ENCODE results near the gene TVP23C. TPM values are rescaled to one million over a fixed set of nuclear protein-coding genes. Genes with fewer than 3 reads are reported as not detected.

TVP23C gene
- total RNA-seq, 1 donor from 2014 or later = 9.2 TPM

DNA sequence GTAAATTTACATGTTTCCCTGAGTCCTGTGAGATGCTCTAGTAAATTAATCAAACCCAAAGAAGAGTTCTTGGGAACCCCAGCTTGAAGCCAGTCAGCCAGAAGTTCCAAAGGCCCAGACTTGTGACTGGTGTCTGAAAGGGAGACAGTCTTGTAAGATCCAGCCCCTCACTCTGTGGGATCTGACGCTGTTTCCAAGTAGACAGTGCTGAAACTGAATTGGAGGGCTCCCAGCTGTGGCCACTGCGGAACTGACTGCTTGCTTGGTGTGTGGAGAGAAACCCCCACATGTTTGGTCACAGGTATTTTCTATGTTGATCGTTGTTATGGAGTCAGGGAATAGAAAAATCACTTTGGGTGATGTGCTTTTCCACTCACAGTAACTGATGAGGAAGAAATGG lies 90.4 kb downstream of the TVP23C start:
- Mint-ChIP-seq H3K9me3 (peaks cover 2% of the 10 kb centered on the region), H3K4me3 (no peak overlapping the region), H3K36me3 (ENCODE audit: low read depth) (peaks cover 6% of the 10 kb centered on the region), H3K27ac (ENCODE audit: unreplicated experiment) (no peak overlapping the region), H3K4me1 (peaks cover 17% of the 10 kb centered on the region), H3K27me3 (ENCODE audit: low read depth) (no peaks in the 10 kb centered on the region)
- DNase-seq (ENCODE audit: low read depth, low spot score) = no peak
- no peak for TF ChIP-seq CTCF (conservative IDR thresholded peaks at IDR 0.05)

GRCh38 chr17:15470536-15470935 lies 92.7 kb downstream of the TVP23C start:
- H3K4me3 Mint-ChIP-seq = no peak overlapping the region
- no peak for TF ChIP-seq CTCF (conservative IDR thresholded peaks at IDR 0.05)
- H3K27me3 Mint-ChIP-seq (ENCODE audit: low read depth) = no peaks in the 10 kb centered on the region
- H3K36me3 Mint-ChIP-seq (ENCODE audit: low read depth) = peaks cover 3% of the 10 kb centered on the region
- H3K27ac Mint-ChIP-seq (ENCODE audit: unreplicated experiment) = no peak overlapping the region
- H3K9me3 Mint-ChIP-seq = peaks cover 2% of the 10 kb centered on the region
- DNase-seq (ENCODE audit: low read depth, low spot score) = no peak
- H3K4me1 Mint-ChIP-seq = peaks cover 17% of the 10 kb centered on the region

- Mint-ChIP-seq H3K36me3 (ENCODE audit: low read depth) (no peaks in the 10 kb centered on the region), H3K27ac (ENCODE audit: unreplicated experiment) (no peak overlapping the region), H3K9me3 (no peaks in the 10 kb centered on the region), H3K4me1 (peaks cover 14% of the 10 kb centered on the region), H3K4me3 (no peak overlapping the region), H3K27me3 (ENCODE audit: low read depth) (no peaks in the 10 kb centered on the region)
- no peak for DNase-seq (ENCODE audit: low read depth, low spot score)
- no peak for TF ChIP-seq CTCF (conservative IDR thresholded peaks at IDR 0.05)
Observed at GRCh38 chr17:15469260-15469659, 94.0 kb downstream of the TVP23C start.

- Mint-ChIP-seq H3K4me3 (no peak overlapping the region), H3K27me3 (ENCODE audit: low read depth) (no peaks in the 10 kb centered on the region), H3K27ac (ENCODE audit: unreplicated experiment) (no peak overlapping the region), H3K9me3 (no peaks in the 10 kb centered on the region), H3K4me1 (peaks cover 5% of the 10 kb centered on the region), H3K36me3 (ENCODE audit: low read depth) (no peaks in the 10 kb centered on the region)
- DNase-seq (ENCODE audit: low read depth, low spot score) = no peak
- no peak for TF ChIP-seq CTCF (conservative IDR thresholded peaks at IDR 0.05)
Observed at GRCh38 chr17:15468126-15468525, 95.2 kb downstream of the TVP23C start.

- H3K36me3 Mint-ChIP-seq (ENCODE audit: low read depth) = peaks cover 3% of the 10 kb centered on the region
- H3K4me1 Mint-ChIP-seq = no peaks in the 10 kb centered on the region
- TF ChIP-seq CTCF (conservative IDR thresholded peaks at IDR 0.05) = no peak
- H3K27me3 Mint-ChIP-seq (ENCODE audit: low read depth) = no peaks in the 10 kb centered on the region
- no peak for DNase-seq (ENCODE audit: low read depth, low spot score)
- H3K27ac Mint-ChIP-seq (ENCODE audit: unreplicated experiment) = no peak within 1 kb of the TSS
- H3K4me3 Mint-ChIP-seq = no peak within 1 kb of the TSS
- H3K9me3 Mint-ChIP-seq = no peaks in the 10 kb centered on the region
Observed at GRCh38 chr17:15467592-15467991, 95.7 kb downstream of the TVP23C start, which contains the start of gene CDRT4. CDRT4 (minus strand) TSS chr17:15467621; CDS start chr17:15440238, 27,383 bp downstream.

- Mint-ChIP-seq H3K27ac (ENCODE audit: unreplicated experiment) (no peak overlapping the region), H3K9me3 (no peaks in the 10 kb centered on the region), H3K4me1 (no peaks in the 10 kb centered on the region), H3K36me3 (ENCODE audit: low read depth) (peaks cover 3% of the 10 kb centered on the region), H3K4me3 (no peak overlapping the region), H3K27me3 (ENCODE audit: low read depth) (no peaks in the 10 kb centered on the region)
- DNase-seq (ENCODE audit: low read depth, low spot score) = no peak
- TF ChIP-seq CTCF (conservative IDR thresholded peaks at IDR 0.05) = no peak
Observed at GRCh38 chr17:15466131-15466530, 97.2 kb downstream of the TVP23C start.
